Activated CD4-positive, alpha-beta T cell treated with anti-CD3 and anti-CD28 coated beads, Interleukin-2, amount 50 U/mL, for 1 hour (primary cell): ENCODE results near the gene TM9SF2.

ENCODE experiments used
- DNase-seq: peaks from one replicate; pipeline ENCODE4 v3.0.0-alpha.2; 2020

Gene TM9SF2

DNA sequence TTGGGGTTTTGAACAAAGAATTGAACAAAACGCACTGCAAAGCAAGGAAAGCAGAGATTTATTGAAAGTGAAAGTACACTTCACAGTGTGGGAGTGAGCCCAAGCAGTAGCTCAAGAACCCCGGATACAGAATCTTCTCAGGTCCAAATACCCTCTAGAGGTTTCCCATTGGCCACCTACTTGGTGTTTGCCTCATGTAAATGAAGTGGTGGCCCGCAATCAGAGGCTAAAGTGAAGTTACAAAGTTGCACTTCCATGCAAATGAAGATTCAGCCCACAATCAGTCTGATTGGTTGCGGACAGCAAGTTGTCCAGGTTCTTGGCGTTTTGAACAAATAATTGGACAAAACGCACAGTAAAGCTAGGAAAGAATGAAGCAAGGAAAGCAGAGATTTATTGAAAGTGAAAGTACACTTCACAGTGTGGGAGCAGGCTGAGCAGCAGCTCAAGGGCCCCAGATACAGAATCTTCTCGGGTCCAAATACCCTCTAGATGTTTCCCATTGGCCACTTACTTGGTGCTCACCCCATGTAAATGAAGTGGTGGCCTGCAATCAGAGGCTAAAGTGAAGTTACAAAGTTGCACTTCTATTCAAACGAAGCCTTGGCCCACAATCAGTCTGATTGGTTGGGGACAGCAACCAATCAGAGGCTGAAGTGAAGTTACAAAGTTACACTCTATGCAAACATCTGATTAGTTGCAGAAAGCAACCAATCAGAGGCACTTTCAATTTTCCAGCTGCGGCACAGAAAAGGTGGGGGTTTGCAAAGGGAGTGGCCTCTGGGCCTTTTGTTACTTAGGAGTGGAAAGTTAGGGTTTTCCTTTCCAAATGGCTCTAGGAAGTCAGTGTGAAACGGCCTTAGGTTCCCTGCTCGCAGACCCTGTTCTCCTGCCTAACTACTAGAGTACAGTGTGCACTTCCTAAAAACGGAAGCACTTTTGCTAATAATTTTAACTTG lies 4.8 kb upstream of the TM9SF2 start:
- DNase-seq: peak; percentile 59

DNA sequence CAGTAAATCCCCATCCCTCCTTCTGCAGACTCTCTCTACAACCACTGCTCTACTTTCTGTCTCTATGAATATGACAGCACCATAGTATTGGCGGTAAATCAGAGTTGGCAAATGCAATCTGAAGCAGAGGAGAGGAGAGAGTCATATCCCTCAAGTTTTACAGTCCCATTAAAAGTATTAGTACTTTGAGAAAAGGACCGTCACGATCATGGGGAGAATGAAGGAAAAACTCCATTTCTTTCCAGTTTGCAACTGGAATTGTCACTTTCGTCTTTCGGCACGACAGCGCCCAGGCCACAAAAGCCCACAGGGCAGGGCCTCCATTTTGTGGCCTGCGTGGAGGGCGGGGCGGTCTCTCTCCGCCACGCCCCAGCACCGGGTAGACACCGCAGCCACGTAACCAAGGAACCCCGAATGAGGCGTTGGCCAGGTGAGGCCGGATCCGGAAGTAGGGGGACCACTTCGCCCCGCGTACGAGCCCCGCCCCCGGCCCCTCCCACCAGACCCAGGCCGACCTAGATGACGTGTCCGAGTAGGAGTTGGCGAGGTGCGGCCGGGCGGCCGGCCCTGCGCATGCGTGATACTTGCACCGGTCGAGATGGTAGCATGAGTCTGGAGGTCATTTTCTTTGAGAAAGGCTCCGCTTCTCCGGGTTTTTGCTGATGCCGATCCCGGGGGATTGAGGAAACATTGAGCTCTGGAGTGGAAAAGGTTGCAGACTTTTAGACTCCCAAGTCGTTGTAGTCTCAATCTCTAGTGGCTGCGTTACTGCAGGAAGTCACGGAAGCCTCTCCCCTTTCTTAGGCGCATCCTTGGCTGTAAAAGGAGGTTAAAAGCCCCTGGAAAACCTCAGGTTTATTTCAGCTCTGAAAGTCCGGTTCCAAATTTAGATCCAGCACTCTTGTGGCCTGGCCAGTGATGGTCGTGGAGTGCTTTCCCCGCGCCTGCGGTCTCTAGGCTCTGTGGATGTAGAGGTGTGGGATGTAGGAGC lies 2.8 kb upstream of the TM9SF2 start:
- peak; percentile 96 for DNase-seq

DNA sequence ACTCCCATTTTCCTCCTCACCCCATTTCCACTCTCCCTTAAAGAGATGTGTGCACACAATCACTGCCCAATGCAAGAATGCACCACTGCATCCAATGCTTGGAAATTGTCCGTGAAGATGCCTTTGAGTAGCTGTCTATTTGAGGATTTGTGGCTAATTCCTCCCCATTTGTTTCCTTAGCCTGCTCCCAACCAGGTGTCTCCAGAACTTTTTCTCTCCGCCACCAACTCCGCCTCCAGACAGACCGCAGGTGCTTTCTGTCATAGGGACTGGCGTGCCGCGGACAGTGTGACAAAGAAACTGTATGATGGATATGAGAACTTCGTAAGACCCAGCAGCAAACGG lies 461 bp upstream of the TM9SF2 start:
- no peak for DNase-seq

DNA sequence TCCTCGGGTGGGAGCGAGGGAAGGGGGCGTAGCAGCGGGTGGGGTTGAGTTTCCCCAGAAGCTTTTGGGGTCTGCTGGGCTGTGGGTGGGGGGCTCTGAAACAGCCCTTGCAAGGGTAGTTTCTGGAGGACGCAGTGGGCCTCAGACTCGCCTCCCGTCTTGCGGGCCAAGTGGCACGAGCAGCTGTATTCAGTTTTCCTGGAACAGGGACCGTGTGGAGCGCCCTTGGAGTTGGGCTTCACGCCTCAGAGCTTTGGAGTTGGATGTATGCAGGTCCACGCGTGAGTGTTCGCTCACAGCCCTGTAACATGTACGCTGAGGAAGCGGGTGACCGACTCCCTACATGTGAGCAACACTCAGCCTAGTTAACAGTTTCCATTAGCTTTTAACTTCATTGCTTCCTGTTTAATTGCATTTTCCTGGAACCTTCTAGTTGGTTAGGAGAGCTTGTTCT lies 603 bp downstream of the TM9SF2 start:
- peak; percentile 30 for DNase-seq

DNA sequence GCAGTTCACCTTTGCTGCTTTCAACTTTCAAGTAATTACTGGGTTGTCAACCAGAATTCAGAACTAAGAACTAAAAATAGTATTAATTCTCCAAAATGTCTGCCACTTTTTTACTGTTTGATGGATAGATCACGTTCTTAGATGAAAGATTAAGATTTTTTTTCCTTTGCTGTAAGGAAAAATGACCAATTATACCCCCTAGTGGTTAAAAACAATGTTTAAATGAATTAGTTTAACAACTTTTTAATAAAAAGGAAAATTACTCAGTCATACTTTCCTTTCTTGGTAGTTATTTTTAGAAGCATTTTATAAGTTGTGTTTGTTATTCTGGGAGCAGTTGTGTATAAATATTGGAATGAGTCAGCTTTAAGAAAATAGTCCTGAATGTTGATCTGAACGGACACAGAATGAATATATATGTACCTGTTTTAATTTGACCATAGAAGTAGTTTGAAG lies 4.6 kb downstream of the TM9SF2 start:
- DNase-seq: no peak

DNA sequence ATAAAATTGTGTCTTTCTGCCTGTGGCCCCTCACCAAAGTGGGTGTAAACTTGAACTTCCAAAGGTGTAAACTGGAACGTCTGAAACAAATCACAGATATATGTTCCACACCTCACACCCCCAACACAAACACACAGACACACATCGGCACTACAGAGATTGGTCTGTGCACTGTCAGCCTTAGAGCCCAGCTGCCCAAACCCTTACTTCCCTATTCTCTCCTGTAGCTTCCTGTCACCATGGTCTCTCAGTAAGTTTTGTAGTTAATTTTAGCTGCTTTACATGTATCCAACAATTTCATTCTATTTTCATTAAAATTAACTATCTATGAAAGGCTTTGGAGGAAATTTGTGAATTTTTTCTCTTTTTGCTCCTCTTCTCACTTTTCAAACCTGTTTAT lies 5.4 kb downstream of the TM9SF2 start:
- no peak for DNase-seq

DNA sequence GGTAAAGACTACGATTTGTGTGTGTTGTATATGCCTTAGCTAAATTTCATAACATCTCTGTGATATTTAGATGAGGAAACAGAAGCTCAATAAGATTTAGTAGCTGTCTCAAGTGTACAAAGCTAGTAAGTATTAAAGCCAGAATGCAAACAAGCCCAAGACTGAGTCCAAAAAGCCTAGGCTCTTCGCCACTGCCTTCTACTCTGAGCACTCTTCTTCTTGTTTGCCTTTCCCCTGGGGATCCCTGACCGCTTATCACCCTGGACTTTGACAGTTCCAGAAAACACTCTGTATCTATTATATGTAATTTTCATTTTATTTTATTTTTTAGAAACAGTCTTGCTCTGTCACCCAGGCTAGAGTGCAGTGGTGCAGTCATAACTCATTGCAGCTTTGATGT lies 5.8 kb downstream of the TM9SF2 start:
- no peak for DNase-seq

DNA sequence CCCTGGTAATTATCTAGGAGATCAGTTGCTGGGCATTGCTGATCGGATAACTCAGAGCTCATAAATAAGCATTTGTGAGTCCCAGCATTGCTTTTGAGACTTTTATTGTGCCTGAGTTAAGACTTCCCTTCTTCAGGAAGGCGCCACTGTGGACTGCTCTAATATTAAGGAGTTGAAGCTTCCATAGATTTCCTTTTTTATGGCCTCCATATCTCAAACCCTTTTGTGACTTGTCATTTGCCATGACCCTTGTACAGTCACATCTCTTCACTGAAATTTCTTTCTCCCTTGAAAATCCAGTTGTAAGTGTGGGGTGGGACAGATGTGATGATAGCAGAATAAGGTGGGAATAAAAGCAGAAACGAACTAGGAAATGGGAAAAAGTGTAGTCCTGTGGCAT lies 6.3 kb downstream of the TM9SF2 start:
- no peak for DNase-seq

DNA sequence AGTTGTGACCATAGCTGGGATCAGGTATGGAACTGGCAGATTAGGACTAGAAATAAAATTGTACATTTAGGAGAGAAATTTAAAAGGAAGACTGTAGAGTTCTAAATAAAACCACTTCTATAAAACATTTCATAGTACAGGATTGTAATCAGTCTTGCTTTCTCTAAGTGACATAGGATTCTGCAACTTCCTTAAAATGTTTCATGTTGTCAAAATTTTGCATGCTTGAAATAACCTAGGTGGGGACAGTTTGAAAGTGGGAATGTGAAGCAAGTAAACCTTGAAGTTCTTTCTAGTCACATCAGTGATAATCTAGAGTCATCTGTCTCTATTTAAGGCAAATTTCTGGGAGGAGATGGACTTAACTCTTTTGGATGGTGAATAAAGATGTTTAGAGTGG lies 6.7 kb downstream of the TM9SF2 start:
- no peak for DNase-seq

DNA sequence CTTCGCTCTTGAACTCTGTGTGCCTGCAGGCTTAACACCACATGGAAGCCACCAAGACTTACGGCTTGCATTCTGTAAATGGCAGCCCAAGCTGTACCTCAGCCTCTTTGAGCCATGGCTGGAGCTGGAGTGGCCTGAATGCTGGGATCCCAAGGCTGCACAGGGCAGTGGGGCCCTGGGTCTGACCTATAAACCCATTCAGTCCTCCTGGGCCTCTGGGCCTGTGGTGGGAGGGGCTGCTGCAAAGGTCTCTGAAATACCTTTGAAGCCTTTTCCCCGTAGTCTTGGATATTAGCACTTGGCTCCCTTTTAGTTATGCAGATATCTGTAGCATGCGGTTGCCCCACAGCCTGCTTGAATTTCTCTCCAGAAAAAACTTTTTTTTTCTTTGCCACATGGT lies 8.2 kb downstream of the TM9SF2 start:
- no peak for DNase-seq

DNA sequence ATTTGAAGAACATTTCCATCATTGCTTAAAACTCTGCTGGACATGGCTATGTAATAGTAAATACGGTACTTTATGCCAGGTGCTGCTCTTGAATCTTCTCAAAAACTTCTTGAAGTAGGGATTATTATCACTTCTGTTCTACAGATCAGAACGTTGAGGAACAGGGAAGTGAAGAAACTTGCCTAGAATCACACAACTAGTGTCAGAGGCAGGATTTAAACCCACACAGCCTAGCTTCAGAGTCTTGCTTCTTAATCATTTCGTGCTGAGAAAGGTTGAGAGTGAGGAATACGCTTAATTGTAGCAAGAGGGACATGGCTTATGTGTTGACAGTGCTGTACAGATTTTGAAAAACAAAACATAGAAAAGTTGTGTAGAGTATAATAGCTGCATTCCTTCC lies 13.5 kb downstream of the TM9SF2 start:
- no peak for DNase-seq

DNA sequence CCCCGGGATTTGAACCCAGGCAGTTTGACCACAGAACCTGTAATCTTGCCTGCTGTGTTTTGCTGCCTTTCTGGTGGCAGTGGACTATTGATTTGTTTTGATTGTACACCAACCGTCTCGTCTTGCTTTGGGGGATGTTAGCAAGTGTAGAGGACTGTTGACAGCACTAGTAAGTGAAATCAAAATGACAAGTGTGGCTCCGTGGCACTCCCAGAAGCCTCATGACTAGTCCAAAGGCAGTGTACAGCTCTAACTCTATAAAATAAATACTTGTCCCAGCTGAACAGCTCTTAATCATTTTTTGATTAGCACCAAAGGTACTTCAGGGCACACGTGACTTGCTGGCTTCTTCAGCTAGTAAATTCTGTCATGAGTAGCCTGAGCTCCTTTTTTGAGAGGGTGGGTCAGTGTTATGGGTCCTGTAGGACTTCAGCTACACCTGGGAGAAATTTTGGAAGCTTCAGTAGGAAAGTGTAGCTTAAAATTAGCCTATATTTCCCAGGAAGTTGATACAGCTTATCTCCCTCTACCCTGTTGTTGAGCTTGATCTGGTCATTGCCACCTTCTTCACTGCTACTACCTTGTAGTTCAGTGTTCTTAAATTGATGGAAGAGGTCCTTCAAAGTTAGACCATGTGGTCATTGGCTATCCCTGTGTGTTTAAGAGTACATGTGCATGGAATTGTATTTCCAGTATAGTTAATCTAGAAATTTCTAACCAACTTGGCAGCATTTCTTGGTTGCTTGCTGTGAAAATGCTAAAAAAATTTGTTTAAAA lies 15.1 kb downstream of the TM9SF2 start:
- no peak for DNase-seq

DNA sequence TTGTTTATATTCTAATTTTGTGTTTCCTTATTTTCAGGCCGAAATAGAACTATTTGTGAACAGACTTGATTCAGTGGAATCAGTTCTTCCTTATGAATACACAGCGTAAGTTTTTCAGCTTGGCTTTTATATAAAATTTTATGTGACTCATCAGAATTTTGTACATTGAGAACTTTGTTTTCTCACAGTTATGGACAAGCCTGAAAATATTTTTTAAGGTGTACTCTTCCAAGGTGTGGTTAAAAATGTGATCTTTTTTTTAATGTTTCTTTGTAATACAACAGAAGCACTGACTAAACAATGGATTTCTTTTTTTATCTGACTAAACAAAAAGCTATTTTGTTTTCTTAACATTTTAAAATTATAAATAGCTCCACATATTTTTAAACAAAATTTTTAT lies 16.3 kb downstream of the TM9SF2 start:
- no peak for DNase-seq

DNA sequence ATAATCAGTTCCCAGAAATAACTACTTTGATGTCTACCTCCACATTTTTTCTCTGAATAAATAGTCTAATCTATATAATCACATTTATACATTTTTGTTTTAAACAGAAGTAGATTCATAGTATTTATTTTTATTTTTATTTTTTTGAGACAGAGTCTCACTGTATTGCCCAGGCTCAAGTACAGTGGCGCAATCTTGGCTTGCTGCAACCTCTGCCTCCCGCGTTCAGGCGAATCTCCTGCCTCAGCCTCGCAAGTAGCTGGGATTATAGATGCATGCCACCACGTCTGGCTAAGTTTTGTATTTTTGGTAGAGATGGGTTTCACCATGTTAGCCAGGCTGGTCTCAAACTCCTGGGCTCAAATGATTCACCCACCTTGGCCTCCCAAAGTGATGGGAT lies 16.7 kb downstream of the TM9SF2 start:
- no peak for DNase-seq

DNA sequence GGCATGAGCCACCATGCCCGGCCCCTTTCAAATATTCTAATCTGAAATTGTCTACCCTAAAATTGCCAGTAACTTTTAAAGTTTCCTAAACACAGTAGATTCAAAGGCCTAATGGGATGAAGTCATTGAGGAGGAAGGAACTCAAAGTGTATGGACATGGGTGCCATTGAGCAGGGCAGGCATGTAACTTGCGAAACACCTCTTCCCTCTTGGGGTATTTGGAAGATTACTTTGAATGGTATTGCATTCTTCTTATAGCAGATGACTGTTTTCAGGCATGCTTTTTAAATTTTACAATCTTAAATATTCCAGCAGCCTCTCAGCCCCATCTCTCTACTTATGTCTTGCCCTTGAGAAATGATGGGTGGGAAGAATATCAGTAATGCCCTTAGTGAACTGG lies 21.0 kb downstream of the TM9SF2 start:
- no peak for DNase-seq

DNA sequence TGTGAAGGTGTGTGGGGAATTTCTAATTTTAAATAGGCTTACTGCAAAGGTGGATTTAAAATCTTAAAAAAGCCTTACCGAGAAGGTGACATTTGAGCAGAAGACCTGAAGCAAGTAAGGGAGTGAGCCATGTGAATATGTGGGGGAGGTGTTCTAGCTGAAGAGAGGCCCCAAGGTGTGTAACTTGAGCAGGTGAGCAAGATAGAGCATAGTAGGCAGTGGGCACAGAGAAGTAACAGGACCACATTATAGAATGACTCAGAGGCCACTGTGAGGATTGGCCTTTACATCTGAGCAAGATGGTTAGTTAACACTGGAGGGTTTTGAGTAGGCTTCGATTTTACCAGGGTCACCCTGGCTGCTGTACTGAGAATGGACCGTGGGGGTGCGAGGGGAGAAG lies 22.6 kb downstream of the TM9SF2 start:
- no peak for DNase-seq

DNA sequence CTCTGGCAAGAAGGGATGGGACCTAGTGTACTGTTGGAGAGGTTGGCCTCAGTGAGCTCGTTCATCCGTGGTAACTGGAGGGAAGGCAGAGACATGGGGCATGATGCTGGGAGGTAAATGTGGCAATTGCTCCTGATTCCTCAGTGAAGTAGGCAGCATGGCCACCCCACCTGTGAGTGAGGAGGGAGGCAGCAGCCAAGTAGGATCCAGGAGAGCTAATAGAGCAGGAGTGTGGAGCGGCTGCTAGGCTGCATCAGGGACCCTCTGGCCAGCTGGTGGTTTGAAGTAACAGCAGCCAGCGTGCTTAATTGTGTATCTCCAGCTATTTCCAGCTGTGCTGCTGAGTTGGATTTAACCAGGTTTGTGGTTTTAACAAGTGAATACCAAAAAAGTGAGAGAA lies 24.7 kb downstream of the TM9SF2 start:
- no peak for DNase-seq

DNA sequence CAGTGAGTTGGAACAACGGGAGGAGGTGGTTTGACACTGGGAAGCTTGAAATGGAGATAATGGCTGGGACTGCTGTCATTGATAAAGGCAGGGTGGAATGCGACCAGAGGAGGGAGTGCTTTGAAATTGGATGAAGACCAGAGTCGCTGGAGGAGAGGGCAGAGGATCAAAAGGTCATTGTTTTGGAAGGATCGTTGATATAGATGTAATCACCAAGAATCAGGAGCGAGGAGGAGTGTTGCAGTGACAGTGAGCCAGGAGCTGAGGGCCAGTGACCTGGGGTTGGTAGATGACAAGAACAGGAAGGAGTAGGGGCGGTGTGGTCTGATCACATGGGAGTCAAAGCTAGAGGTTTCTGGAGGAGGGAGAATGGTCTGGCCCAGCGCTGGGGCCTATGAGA lies 25.3 kb downstream of the TM9SF2 start:
- no peak for DNase-seq

DNA sequence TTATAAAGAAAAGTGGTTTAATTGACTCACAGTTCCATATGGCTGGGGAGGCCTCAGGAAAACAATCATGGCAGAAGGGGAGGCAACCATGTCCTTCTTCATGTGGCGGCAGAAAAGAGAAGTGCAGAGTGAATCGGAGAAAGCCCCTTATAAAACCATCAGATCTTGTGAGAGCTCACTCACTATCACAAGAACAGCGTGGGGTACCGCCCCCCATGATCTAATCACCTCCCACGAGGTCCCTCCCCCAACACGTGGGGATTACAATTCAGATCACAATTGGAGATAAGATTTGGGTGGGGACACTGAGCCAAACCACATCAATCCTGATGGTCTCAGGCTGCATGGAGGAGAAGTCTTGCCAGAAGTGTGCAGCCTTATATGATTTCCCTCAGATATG lies 26.0 kb downstream of the TM9SF2 start:
- DNase-seq: peak; percentile 16

DNA sequence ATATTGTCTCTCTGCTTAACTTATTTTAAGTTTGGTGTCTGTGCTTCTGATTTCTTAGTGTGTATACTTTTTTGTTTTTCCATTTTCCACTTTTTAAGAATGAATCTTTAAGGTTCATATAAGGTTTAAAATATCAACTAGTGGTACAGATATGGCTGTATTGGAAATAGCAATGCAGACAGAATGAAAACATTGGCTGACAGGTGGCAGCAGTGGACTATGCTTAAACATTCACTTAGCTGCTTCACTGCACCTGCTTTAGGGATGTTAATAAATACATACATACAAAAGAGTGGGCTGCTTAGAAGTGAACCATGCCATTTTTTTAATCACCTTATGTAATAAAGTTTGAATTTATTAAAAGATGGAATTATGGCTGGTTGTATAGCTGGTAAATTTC lies 27.3 kb downstream of the TM9SF2 start:
- peak; percentile 38 for DNase-seq

DNA sequence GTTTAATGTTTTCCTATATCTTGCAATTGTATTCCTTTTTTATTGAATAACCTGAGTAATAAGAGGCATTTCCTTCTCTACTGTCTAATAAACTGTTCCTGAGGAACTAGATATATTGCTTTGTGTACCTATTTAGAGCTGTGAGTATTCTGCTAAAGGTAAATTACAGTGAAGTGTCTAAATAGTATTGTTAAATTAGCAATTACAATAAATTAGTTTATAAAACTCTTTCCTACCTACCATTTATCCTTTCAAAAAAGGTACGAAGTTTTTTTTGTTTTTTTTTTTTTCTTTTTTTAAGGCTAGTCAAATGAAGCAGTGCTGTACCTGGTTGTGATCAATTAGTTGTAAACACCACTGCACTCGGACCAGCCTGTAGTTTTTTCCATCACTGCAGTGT lies 34.8 kb downstream of the TM9SF2 start:
- DNase-seq: no peak

DNA sequence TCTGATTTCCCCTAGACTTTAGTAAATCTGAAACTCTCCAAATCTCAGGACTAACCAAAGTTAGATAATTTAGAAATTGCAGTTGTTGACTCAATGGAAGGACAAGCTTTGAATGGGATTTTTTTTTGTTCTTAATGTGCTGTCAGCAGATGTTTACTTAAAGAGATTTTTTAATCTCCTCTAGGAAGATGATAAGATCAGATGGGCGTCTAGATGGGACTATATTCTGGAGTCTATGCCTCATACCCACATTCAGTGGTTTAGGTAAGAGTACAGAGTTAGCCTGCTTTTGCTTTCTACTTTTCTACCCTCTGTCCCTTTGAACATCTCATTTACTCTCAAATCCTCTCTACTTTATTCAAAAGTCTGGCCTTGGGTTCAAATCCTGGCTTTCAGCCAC lies 39.3 kb downstream of the TM9SF2 start:
- DNase-seq: no peak
